ENCODE data around the gene ZIC1.

ZIC1 gene

DNA sequence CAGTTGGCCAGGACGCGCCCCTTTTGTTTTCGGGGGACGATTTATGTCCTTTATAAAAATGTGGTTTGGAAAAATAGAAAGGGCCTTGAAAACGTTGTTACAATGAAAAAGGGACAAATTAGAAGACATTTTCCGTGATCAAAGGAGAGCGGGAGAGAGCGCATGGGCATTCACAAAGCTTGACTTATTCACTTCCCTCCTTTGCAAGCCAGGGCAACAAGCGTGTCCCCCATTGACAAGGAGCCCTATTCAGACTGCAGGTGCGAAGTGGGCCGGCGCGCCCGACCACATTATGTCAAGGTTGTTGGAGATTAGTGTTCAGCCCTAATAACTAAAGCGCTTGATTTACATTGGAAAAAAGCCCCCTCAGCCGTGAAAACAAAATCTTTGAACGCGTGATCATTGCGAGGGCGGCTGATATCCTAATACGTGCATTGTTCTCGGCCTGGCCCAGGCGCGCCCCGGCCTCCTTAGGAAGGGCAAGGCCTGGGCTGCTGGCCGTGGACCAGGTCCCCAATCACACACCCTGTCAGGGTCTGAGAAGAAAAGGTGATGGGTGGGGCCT lies 28.7 kb upstream of the ZIC1 start:
- DNase-seq (ENCODE audit: low spot score) = peak; percentile 52

- peak; percentile 48 for DNase-seq (ENCODE audit: low spot score)
These were observed 28.2 kb upstream of the ZIC1 start for GRCh38 chr3:147380977-147381376.

GRCh38 chr3:147381596-147381995 lies 27.6 kb upstream of the ZIC1 start:
- DNase-seq (ENCODE audit: low spot score) = peak; percentile 26

GRCh38 chr3:147383617-147384016 lies 25.5 kb upstream of the ZIC1 start:
- DNase-seq (ENCODE audit: low spot score) = peak; percentile 50

GRCh38 chr3:147384210-147385058 lies 24.7 kb upstream of the ZIC1 start:
- DNase-seq (ENCODE audit: low spot score) = peak; percentile 78

DNA sequence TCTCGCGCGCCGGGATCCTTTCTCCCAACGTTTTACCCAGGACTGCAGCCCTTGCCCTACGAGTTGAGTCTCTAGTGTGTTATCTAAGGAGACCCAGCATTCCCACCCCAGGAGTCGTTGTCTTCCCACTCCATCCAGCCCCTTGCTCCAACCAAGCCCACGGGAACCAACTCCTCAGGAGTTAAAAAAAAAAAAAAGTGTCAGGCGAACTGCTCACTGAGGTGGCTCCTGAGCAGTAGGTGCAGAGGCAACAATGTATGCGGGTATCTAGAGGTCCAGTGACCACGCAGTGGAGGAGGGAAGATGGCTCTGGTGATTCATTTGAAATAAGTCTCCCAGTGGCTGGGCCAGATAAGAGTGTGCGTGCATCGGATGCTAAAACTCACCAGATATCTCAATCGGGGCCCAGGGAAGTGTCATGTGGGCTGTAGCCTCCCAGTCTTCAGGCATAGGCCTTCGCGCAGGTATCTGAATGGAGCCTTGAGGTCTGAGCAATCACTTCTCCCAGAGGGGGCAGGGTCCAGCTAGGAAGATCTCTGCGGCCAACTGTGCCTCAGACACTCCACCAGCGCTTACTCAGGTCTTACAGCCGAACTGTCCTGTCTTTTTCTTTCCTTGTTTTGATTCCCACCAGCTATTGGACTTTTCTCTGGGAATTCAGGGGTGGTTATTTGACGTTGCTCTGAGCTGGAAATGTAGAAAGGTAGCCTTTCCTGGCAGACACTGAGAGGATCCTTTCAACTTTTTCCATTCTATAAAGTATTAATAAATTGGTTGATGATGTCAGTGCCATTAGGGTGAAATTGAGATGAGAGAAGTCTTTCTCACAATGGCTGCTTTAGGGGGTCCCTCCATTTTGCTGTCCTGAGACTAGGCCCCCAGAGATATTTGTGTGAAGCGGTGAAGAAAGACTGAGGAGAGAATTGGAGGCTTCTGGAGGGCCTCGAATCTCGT lies 23.8 kb upstream of the ZIC1 start:
- DNase-seq (ENCODE audit: low spot score) = peak; percentile 41

DNA sequence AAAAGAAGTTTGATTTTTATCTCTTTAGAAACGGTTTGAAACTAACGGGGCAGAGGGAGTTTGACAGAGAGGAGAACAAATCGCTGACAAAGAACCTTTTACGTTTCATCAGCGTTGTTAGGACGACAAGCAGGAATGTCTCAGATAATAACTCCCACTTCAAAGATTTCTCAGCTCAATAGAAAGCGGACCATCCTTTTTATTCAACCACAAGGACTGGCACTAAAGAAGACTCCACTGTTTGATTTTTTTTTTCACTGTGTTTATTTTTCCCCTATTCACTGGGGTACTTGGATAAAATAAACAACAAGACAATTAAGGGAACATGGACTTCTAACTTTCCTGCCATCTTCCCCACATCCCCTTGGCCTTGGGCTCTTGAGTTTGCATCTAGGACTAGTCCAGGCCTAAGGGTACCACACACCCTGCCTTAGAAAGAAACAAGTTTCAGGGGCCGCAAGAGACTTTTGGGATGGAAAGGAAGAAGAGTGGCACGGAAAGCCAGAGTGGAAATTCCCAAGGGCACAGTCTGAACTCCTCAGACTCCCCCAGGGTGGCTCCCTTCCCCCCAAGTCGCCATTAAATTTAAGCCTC lies 21.8 kb upstream of the ZIC1 start:
- peak; percentile 52 for DNase-seq (ENCODE audit: low spot score)

DNA sequence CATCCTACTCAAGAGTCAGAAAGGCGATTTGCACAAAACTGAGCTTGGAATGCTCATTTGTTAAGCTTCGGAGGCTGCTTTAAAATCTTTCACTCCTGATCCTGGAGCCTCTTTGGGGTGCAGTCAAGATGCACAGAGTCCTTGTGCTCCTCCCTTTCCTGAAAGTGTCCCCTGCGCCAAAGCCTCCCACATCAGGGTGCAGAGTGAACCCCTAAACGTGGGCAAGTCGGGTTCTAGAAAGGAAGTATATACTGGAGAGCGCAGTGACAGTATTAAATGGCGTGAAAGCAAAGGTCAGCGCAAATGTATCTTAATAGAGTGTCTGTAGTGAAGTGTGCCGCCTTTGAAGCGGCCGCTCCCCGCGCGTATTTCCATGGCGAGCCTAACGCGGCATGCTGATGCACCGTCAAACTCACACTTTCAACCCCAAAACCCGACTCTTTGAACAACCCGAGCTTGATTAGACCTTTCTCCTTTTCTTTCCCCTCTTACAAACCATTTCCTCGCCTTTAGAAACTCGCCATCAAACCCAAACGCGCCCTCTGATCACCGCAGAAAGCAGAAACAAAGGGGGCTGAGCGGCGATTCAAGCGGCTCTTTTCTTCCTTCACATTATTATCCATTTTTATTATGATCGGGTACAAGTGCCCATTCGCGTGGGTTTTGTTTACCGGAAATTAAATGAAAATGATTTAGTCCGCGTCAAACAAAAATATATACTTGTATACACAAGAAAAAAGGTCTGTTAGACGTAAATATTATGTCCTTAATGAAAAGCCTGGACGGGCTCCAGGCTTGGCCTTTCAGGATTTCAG lies 21.1 kb upstream of the ZIC1 start:
- peak; percentile 55 for DNase-seq (ENCODE audit: low spot score)

GRCh38 chr3:147388700-147389580 lies 20.2 kb upstream of the ZIC1 start:
- peak; percentile 73 for DNase-seq (ENCODE audit: low spot score)

- peak; percentile 53 for DNase-seq (ENCODE audit: low spot score)
These were observed 19.4 kb upstream of the ZIC1 start for GRCh38 chr3:147389717-147390116.

DNA sequence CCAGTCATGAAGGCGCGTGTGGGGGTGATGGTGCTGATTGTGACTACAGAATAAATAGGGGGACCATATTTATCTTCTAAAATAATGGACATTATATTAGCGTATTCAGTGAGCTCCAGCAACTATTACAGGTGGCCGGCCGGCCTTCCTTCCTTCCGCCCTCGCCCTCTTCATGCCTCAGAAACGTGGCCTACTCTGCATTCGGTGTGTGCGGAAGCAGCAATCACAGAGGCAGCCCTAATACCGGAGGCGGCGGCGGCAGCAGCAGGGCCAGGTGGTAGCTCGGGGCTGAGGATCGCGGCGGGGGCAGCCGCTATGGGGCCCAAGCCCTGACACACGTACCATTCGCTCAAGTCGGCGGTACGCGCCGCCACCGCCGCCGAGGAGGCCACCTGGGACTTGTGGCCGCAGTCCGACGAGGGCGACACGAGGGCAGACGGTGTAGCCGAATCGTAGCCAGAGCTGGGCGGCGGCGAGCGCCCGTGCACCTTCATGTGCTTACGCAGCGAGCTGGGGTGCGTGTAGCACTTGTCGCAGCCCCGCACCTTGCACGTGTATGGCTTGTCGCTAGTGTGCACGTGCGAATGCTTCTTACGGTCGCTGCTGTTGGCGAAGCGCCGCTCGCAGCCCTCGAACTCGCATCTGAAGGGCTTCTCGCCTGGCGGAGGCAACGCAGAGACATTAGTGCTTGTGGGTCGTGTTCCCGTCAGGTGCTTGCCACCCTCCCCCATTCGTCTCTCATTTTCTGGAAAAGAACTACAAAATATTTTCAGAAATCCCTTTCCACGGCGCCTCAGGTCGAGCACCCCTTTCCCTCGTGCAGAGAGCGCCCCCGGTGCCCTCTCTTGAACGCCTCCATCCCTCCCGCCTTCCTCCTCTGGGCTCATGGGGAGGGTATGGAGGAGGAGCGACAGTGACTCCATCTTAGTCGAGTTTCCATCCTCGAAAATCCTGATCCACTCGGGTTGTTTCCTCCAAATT lies 18.3 kb upstream of the ZIC1 start:
- DNase-seq (ENCODE audit: low spot score) = peak; percentile 60

- DNase-seq (ENCODE audit: low spot score) = peak; percentile 89
These were observed 17.2 kb upstream of the ZIC1 start for GRCh38 chr3:147391781-147392624.

DNA sequence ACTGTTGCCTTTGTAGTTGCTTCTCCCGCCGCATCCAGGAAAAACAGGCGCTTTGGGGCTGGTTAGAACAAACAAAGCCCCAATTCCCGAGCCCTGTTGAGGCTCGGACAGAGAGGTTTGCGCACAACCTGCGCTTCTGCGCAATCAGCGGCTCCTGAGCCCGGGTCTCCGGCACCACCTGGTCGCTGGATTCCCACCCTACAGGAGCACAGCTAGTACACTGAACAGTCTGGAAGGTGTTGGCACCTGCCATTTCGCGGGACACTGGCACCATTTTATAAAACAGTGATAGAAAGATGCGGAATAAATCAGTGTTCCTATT lies 16.6 kb upstream of the ZIC1 start:
- no peak for DNase-seq (ENCODE audit: low spot score)

GRCh38 chr3:147393261-147393942 lies 15.8 kb upstream of the ZIC1 start:
- DNase-seq (ENCODE audit: low spot score) = peak; percentile 78

GRCh38 chr3:147393943-147394883 lies 15.0 kb upstream of the ZIC1 start:
- DNase-seq (ENCODE audit: low spot score) = peak; percentile 55

- DNase-seq (ENCODE audit: low spot score) = peak; percentile 48
These were observed 14.3 kb upstream of the ZIC1 start for GRCh38 chr3:147394884-147395225.

Data from ecto neural progenitor cell (in vitro differentiated cells).